ENCODE data around the gene STEAP4. TPM values are rescaled to one million over a fixed set of nuclear protein-coding genes. Genes with fewer than 3 reads are reported as not detected.

Gene STEAP4
- total RNA-seq, 4 donors from 2014 or later: 1.1 to 7.6 (median 3.2) TPM

GRCh38 chr7:88299126-88299525, 7.6 kb downstream of the STEAP4 start:
- no peaks in the 10 kb centered on the region for H3K36me3 ChIP-seq
- no peak overlapping the region for H3K4me3 ChIP-seq
- no peak for DNase-seq
- no peaks in the 10 kb centered on the region for H3K9me3 ChIP-seq
- WGBS, 2 donors (ENCODE audit: low coverage in 1 of 2): 75 to 80% methylated on average over 3 of the region's 3 CpGs
- in situ Hi-C loops (cut with MboI; ENCODE audit: low pct_ligation_motif_present in 1 of 4, low pct_unique_long_range_greater_than_20kb in 1 of 4, low sequenced_read_pairs in 3 of 4) (no loop called here), intact Hi-C loops (cut with DNase I; ENCODE audit: low total_unique reads) (no loop called here)
- H3K27me3 ChIP-seq: no peaks in the 10 kb centered on the region
- H3K4me1 ChIP-seq: no peaks in the 10 kb centered on the region
- H3K27ac ChIP-seq: no peak overlapping the region
- TF ChIP-seq POLR2A (IDR thresholded peaks at IDR 0.05): no peak

- Histone ChIP-seq H3K27me3 (no peaks in the 10 kb centered on the region), H3K27ac (no peak overlapping the region), H3K4me3 (no peak overlapping the region), H3K4me1 (no peaks in the 10 kb centered on the region), H3K36me3 (no peaks in the 10 kb centered on the region), H3K9me3 (no peaks in the 10 kb centered on the region)
- 92% methylated on average over 1 of the region's 1 CpG for WGBS, 2 donors (ENCODE audit: low coverage in 1 of 2)
- no peak for DNase-seq
- no peak for TF ChIP-seq EP300 (IDR thresholded peaks at IDR 0.05; ENCODE audit: low read depth)
- TF ChIP-seq POLR2A (IDR thresholded peaks at IDR 0.05): no peak
- TF ChIP-seq POLR2AphosphoS5 (IDR thresholded peaks at IDR 0.05): no peak
- no peak for TF ChIP-seq CTCF (IDR thresholded peaks at IDR 0.05)
- in situ Hi-C loops (cut with MboI; ENCODE audit: low pct_ligation_motif_present in 1 of 4, low pct_unique_long_range_greater_than_20kb in 1 of 4, low sequenced_read_pairs in 3 of 4): no loop called here
- intact Hi-C loops (cut with DNase I; ENCODE audit: low total_unique reads): no loop called here
Measured at GRCh38 chr7:88293866-88294265, 12.8 kb downstream of the STEAP4 start.

- in situ Hi-C loops (cut with MboI; ENCODE audit: low pct_ligation_motif_present in 1 of 4, low pct_unique_long_range_greater_than_20kb in 1 of 4, low sequenced_read_pairs in 3 of 4): no loop called here
- TF ChIP-seq EP300 (IDR thresholded peaks at IDR 0.05; ENCODE audit: low read depth) (no peak), POLR2A (IDR thresholded peaks at IDR 0.05) (no peak), POLR2AphosphoS5 (IDR thresholded peaks at IDR 0.05) (no peak), CTCF (IDR thresholded peaks at IDR 0.05) (no peak)
- Histone ChIP-seq H3K27ac (no peak overlapping the region), H3K36me3 (no peaks in the 10 kb centered on the region), H3K27me3 (no peaks in the 10 kb centered on the region), H3K4me3 (no peak overlapping the region), H3K9me3 (no peaks in the 10 kb centered on the region), H3K4me1 (no peaks in the 10 kb centered on the region)
- DNase-seq: no peak
- intact Hi-C loops (cut with DNase I; ENCODE audit: low total_unique reads): no loop called here
- WGBS, 2 donors (ENCODE audit: low coverage in 1 of 2): 74 to 76% methylated on average over 5 to 11 of the region's 11 CpGs
Measured at GRCh38 chr7:88291398-88292173, 15.1 kb downstream of the STEAP4 start.

GRCh38 chr7:88290491-88290890, 16.2 kb downstream of the STEAP4 start:
- H3K27ac ChIP-seq: no peak overlapping the region
- in situ Hi-C loops (cut with MboI; ENCODE audit: low pct_ligation_motif_present in 1 of 4, low pct_unique_long_range_greater_than_20kb in 1 of 4, low sequenced_read_pairs in 3 of 4): no loop called here
- H3K4me3 ChIP-seq: no peak overlapping the region
- no peak for TF ChIP-seq POLR2AphosphoS5 (IDR thresholded peaks at IDR 0.05)
- no peak for TF ChIP-seq POLR2A (IDR thresholded peaks at IDR 0.05)
- no peak for TF ChIP-seq CTCF (IDR thresholded peaks at IDR 0.05)
- TF ChIP-seq EP300 (IDR thresholded peaks at IDR 0.05; ENCODE audit: low read depth): no peak
- DNase-seq: no peak
- intact Hi-C loops (cut with DNase I; ENCODE audit: low total_unique reads): no loop called here
- no peaks in the 10 kb centered on the region for H3K27me3 ChIP-seq
- 90 to 95% methylated on average over 4 of the region's 4 CpGs for WGBS, 2 donors (ENCODE audit: low coverage in 1 of 2)
- H3K9me3 ChIP-seq: no peaks in the 10 kb centered on the region
- H3K36me3 ChIP-seq: no peaks in the 10 kb centered on the region
- H3K4me1 ChIP-seq: no peaks in the 10 kb centered on the region
